WTC11 (cell line): Measurements from ENCODE around the gene MORC3.

Experiments
- ATF2 ChIP-seq: sonication (generic); formaldehyde crosslinking; IDR thresholded peaks from 2 replicates; pipeline ENCODE4 v1.8.1; 2022; ENCODE audit warnings: low read depth, missing genetic modification reagents, borderline replicate concordance
- ATF6 ChIP-seq: sonication (generic); formaldehyde crosslinking; IDR thresholded peaks from 2 replicates; pipeline ENCODE4 v1.8.1; 2023; ENCODE audit warnings: mild to moderate bottlenecking, missing genetic modification reagents
- CREB1 ChIP-seq: sonication (generic); formaldehyde crosslinking; IDR thresholded peaks from 2 replicates; pipeline ENCODE4 v1.8.0; 2023; ENCODE audit warnings: mild to moderate bottlenecking, missing genetic modification reagents
- FOXP1 ChIP-seq: sonication (generic); formaldehyde crosslinking; IDR thresholded peaks from 2 replicates; pipeline ENCODE4 v1.8.0; 2022; ENCODE audit warnings: missing genetic modification reagents, mild to moderate bottlenecking, moderate library complexity, borderline replicate concordance
- MAX ChIP-seq: sonication (generic); formaldehyde crosslinking; IDR thresholded peaks from 2 replicates; pipeline ENCODE4 v1.8.0; 2022; ENCODE audit warnings: mild to moderate bottlenecking, missing genetic modification reagents
- NR2C2 ChIP-seq: sonication (generic); formaldehyde crosslinking; IDR thresholded peaks from 2 replicates; pipeline ENCODE4 v1.8.0; 2022; ENCODE audit warnings: mild to moderate bottlenecking, missing genetic modification reagents
- NR3C1 ChIP-seq: sonication (generic); formaldehyde crosslinking; conservative IDR thresholded peaks from 2 replicates; pipeline ENCODE4 v1.8.1; 2023; ENCODE audit warnings: low read depth, mild to moderate bottlenecking, missing genetic modification reagents
- ZBTB21 ChIP-seq: sonication (generic); formaldehyde crosslinking; IDR thresholded peaks from 2 replicates; pipeline ENCODE4 v1.8.1; 2023; ENCODE audit warnings: mild to moderate bottlenecking, missing genetic modification reagents, borderline replicate concordance
- ZNF281 ChIP-seq: sonication (generic); formaldehyde crosslinking; IDR thresholded peaks from 2 replicates; pipeline ENCODE4 v1.8.0; 2023; ENCODE audit warnings: mild to moderate bottlenecking, missing genetic modification reagents
- TF ChIP-seq, protein P1 (sequence below): fragments of 200-600 bp; IDR thresholded peaks from 2 replicates; pipeline ENCODE4 v1.8.0; 2022; ENCODE audit warnings: antibody characterized with exemption
- TF ChIP-seq, protein P2 (sequence below): sonication (generic); formaldehyde crosslinking; IDR thresholded peaks from 2 replicates; pipeline ENCODE4 v1.8.1; 2023; ENCODE audit warnings: mild to moderate bottlenecking, missing genetic modification reagents, moderate library complexity

DNA sequence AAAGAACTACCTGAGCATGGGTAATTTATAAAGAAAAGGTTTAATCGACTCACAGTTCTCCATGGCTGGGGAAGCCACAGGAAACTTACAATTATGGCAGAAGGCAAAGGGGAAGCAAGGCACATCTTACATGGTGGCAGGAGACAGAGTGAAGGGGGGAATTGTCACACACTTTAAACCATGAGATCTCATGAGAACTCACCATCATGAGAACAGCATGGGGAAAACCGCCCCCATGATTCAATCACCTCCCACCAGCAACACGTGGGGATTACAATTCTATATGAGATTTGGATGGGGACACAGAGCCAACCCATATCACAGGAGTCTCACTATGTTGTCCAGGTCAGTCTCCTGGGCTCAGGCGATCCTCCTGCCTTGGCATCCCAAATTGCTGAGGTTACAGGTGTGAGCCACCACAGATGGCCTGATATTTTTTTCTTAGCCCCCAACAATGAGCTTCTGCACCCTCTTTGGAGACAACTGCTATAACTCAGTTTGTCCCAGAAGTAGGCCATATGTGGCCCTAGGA, 22.5 kb upstream of the MORC3 start:
- TF ChIP-seq, protein P1, sequence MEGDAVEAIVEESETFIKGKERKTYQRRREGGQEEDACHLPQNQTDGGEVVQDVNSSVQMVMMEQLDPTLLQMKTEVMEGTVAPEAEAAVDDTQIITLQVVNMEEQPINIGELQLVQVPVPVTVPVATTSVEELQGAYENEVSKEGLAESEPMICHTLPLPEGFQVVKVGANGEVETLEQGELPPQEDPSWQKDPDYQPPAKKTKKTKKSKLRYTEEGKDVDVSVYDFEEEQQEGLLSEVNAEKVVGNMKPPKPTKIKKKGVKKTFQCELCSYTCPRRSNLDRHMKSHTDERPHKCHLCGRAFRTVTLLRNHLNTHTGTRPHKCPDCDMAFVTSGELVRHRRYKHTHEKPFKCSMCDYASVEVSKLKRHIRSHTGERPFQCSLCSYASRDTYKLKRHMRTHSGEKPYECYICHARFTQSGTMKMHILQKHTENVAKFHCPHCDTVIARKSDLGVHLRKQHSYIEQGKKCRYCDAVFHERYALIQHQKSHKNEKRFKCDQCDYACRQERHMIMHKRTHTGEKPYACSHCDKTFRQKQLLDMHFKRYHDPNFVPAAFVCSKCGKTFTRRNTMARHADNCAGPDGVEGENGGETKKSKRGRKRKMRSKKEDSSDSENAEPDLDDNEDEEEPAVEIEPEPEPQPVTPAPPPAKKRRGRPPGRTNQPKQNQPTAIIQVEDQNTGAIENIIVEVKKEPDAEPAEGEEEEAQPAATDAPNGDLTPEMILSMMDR: no peak
- TF ChIP-seq MAX (CRISPR knock-in tag) (no peak), ATF2 (CRISPR knock-in tag) (no peak), NR2C2 (CRISPR knock-in tag) (no peak), ATF6 (CRISPR knock-in tag) (no peak), ZBTB21 (CRISPR knock-in tag) (no peak), NR3C1 (no peak), ZNF281 (no peak), FOXP1 (CRISPR knock-in tag) (no peak), CREB1 (CRISPR knock-in tag) (no peak)
- TF ChIP-seq, protein P2, sequence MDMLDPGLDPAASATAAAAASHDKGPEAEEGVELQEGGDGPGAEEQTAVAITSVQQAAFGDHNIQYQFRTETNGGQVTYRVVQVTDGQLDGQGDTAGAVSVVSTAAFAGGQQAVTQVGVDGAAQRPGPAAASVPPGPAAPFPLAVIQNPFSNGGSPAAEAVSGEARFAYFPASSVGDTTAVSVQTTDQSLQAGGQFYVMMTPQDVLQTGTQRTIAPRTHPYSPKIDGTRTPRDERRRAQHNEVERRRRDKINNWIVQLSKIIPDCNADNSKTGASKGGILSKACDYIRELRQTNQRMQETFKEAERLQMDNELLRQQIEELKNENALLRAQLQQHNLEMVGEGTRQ (CRISPR knock-in tag): no peak
